NCI-H128 (cell line): ENCODE data around the gene CKS1B.

Experiments
- DNase-seq: peaks from one replicate; lab custom pipeline; 2025; ENCODE audit not compliant: unreplicated experiment; lab: John Stamatoyannopoulos, UW

The CKS1B gene

DNA sequence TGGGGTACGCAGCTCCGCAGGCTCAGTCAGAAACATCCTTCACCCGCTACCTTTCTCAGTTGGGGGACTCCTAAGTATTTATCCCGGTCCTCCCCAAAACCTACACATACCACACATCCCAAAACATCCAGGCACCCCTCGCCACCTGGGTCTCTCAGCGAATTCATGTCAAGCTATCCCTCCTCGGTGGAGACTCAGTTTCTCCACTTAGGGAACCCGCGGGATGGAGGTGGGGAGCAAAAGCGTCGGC is 26.9 kb downstream of the CKS1B start:
- DNase-seq: no peak

GRCh38 chr1:155001675-155002463 is 27.4 kb downstream of the CKS1B start:
- DNase-seq: peak; percentile 97

GRCh38 chr1:155002464-155003226 is 28.2 kb downstream of the CKS1B start, which contains the start of gene ZBTB7B:
Gene ZBTB7B (plus strand): TSS chr1:155002802. CDS start chr1:155014661, 11,859 bp downstream.
- no peak for DNase-seq

- peak; percentile 42 for DNase-seq
Measured at GRCh38 chr1:155003227-155003765, 28.8 kb downstream of the CKS1B start.

DNA sequence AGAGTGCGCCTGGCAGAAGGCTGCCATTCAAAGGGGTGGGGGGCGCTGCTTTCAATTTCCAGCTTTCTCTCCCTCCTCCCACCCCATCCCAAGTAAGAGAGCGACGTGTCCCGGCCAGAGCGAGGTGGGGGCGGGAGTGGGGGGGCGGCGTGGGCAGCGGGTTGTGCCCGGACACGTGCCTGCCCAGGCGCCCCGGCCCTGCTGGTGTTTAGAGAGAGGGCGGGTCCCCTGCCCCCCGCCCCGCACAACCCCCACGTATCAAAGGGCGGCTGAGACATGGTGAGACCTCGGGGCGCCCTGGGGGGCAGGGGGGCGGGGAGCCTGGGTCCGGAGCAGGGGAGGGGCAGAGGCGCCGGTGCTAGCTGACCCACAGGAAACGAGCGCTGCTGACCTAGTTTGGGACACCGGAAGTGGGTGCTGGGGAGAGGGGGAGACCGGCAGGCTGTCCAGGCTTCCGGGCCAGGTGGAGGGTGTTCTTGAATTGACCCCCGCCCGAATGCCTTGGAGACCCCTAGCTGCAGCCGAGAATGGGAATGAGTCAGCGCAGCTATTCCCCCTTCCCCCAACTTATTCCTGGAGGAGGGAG is 29.4 kb downstream of the CKS1B start:
- no peak for DNase-seq

GRCh38 chr1:155004352-155005075 is 30.0 kb downstream of the CKS1B start:
- DNase-seq: no peak

- no peak for DNase-seq
Measured at GRCh38 chr1:155005076-155006011, 30.9 kb downstream of the CKS1B start.

DNA sequence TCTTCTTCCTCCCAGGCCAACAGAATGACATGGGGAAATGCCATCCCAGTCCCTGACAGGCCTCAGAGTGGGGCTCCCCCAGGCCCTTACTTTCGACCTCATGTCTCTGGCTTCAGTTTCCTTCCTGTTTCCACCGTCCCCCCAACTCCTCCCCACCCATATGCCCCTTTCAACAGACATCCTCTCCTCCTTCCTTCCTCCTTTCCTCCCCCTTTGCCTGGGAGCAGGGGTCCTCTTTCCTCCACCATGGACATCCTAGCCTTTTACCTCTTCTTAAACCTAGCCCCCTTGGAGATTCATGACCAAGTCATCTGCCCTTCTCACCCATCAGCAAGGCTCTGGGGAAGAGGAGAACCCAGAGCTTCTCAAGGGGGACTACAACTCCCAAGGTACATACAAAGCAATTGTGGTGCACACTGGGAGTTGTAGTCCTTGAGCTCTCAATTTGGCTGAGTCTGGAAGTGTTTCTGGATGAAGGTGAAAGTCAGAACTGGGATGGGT is 32.2 kb downstream of the CKS1B start:
- no peak for DNase-seq

GRCh38 chr1:155007251-155007828 is 32.9 kb downstream of the CKS1B start:
- no peak for DNase-seq

DNA sequence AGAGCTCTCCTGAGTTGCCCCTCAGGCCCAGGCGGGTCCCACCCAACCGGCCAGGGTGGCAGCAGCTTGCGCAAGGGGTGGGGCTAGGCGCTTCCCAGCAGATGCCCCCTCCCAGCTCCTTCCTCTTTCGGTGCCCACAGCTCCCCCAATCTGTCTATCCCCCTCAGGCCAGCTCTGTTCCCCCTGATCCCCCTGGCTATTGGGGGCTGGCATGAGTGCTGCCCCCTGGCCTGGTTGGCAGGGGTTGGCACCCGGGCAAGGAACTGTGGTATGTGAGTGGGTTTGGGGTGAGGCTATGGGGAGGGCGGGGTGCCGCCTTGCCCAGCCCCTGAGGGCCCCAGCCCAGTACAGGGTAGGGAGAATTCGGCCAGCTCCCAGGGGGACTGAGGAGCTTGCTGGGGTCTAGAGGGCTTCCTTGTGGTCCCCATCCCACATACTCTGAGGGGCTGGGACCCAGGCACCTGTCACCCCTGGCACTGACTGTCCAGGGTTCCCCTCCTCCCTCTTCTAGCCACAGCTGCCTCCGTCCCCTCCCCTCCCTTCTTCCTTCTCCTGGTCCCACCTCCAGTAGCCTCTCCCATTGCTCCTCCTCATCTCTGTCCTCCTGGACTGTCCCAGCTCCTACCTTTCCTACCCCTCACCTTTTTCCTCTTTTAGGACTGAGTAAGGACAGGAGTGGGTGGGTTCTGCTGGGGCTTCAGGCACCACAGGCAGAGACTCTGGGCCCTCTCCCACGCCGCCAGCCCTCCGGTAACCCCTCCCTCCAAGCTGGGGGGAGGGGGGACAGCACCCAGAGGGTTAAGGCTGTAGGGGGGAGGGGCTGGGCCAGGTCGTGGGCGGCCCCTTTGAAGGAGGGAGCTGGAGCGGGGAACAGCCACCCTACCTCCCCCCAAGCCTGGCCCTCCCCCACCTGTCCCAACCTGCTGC is 33.8 kb downstream of the CKS1B start:
- DNase-seq: no peak

- DNase-seq: no peak
Measured at GRCh38 chr1:155009221-155009711, 34.8 kb downstream of the CKS1B start.

- DNase-seq: no peak
Measured at GRCh38 chr1:155009742-155010141, 35.3 kb downstream of the CKS1B start.

- no peak for DNase-seq
Measured at GRCh38 chr1:155010211-155010918, 35.9 kb downstream of the CKS1B start.

DNA sequence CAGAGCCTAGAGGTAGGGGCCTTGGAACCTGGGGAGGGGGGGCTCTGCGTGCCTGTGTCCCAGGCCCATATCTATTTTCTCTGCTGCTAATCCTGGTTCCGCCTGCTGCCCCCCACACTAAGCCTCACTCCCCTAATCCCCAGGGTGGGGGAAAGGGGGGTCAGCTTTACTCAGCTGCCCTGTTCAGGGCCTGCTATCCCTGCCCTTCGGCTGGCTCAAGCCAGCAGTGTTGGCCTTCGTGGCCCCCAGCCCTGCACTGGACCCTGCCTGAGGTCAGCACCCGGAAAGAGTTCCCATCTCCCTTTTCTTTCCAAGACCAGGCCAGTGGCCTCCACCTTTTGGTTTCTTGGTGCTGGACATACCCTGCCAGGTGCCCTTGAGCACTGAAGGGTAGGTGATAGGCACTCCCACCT is 36.5 kb downstream of the CKS1B start:
- DNase-seq: no peak

- no peak for DNase-seq
Measured at GRCh38 chr1:155011437-155012025, 37.0 kb downstream of the CKS1B start.

GRCh38 chr1:155012026-155012546 is 37.6 kb downstream of the CKS1B start:
- DNase-seq: peak; percentile 46
